H9 (cell line): ENCODE data around the gene ATE1. TPM values are rescaled to one million over a fixed set of nuclear protein-coding genes. Genes with fewer than 3 reads are reported as not detected.

Source experiments
- DNase-seq: peaks from one replicate; pipeline ENCODE4 v3.0.0-alpha.2; 2017
- H2AFZ ChIP-seq: one replicate; pipeline ENCODE4 v1.6.1; 2013; ENCODE audit warnings: mild to moderate bottlenecking, low read length, control low read depth, moderate library complexity
- H2AK5ac ChIP-seq: 2 replicates; pipeline ENCODE4 v1.6.1; 2013; ENCODE audit warnings: low read length, control low read depth, mixed read lengths; ENCODE audit not compliant: insufficient read length
- H2BK120ac ChIP-seq: one replicate; pipeline ENCODE4 v1.6.1; 2013; ENCODE audit warnings: low read depth, mild to moderate bottlenecking, low read length, control low read depth, inconsistent platforms; ENCODE audit not compliant: poor library complexity, severe bottlenecking
- H2BK12ac ChIP-seq: 2 replicates; pipeline ENCODE4 v1.6.1; 2013; ENCODE audit warnings: low read length, control low read depth, mixed read lengths, low read depth; ENCODE audit not compliant: insufficient read length
- H2BK15ac ChIP-seq: 2 replicates; pipeline ENCODE4 v1.6.1; 2013; ENCODE audit warnings: low read depth, low read length, control low read depth
- H2BK20ac ChIP-seq: one replicate; pipeline ENCODE4 v1.6.1; 2013; ENCODE audit warnings: low read depth, mild to moderate bottlenecking, low read length, control low read depth, inconsistent platforms; ENCODE audit not compliant: poor library complexity, severe bottlenecking
- H2BK5ac ChIP-seq: 2 replicates; pipeline ENCODE4 v1.6.1; 2013; ENCODE audit warnings: low read length, control low read depth, mixed read lengths; ENCODE audit not compliant: insufficient read length
- H3K14ac ChIP-seq: 2 replicates; pipeline ENCODE4 v1.6.1; 2013; ENCODE audit warnings: low read length, control low read depth; ENCODE audit not compliant: insufficient read depth
- H3K18ac ChIP-seq: 2 replicates; pipeline ENCODE4 v1.6.1; 2013; ENCODE audit warnings: low read depth, mild to moderate bottlenecking, mixed read lengths, low read length, control low read depth; ENCODE audit not compliant: insufficient read length
- H3K23ac ChIP-seq: 2 replicates; pipeline ENCODE4 v1.6.1; 2013; ENCODE audit warnings: low read length, control low read depth, mixed read lengths, low read depth; ENCODE audit not compliant: insufficient read length
- H3K23me2 ChIP-seq: 2 replicates; pipeline ENCODE4 v1.6.1; 2013; ENCODE audit warnings: low read depth, mild to moderate bottlenecking, mixed read lengths, low read length, control low read depth; ENCODE audit not compliant: insufficient read length, poor library complexity, severe bottlenecking
- H3K27ac ChIP-seq: 2 replicates; pipeline ENCODE4 v1.5.1; 2013; ENCODE audit warnings: low read length, control low read depth, mixed read lengths, low read depth; ENCODE audit not compliant: insufficient read length
- H3K27me3 ChIP-seq: 2 replicates; pipeline ENCODE4 v1.6.1; 2013; ENCODE audit warnings: low read length, control low read depth, inconsistent platforms; ENCODE audit not compliant: insufficient read depth
- H3K4ac ChIP-seq: 2 replicates; pipeline ENCODE4 v1.6.1; 2013; ENCODE audit warnings: low read depth, mild to moderate bottlenecking, control low read depth, inconsistent platforms, low read length, moderate library complexity
- H3K4me1 ChIP-seq: 2 replicates; pipeline ENCODE4 v1.6.1; 2013; ENCODE audit warnings: low read length, control low read depth, inconsistent platforms; ENCODE audit not compliant: insufficient read depth
- H3K4me2 ChIP-seq: 2 replicates; pipeline ENCODE4 v1.6.1; 2013; ENCODE audit warnings: low read length, control low read depth, mixed read lengths; ENCODE audit not compliant: insufficient read length, insufficient read depth
- H3K56ac ChIP-seq: 2 replicates; pipeline ENCODE4 v1.6.1; 2013; ENCODE audit warnings: low read depth, mild to moderate bottlenecking, mixed read lengths, low read length, control low read depth; ENCODE audit not compliant: insufficient read length
- H3K79me1 ChIP-seq: 2 replicates; pipeline ENCODE4 v1.6.1; 2013; ENCODE audit warnings: low read depth, mild to moderate bottlenecking, moderate library complexity, low read length, control low read depth, inconsistent platforms; ENCODE audit not compliant: insufficient read depth, poor library complexity, severe bottlenecking
- H3K79me2 ChIP-seq: 2 replicates; pipeline ENCODE4 v1.6.1; 2013; ENCODE audit warnings: low read length, control low read depth, inconsistent platforms; ENCODE audit not compliant: insufficient read depth
- H3K9ac ChIP-seq: 2 replicates; pipeline ENCODE4 v1.6.1; 2013; ENCODE audit warnings: low read length, control low read depth, mixed read lengths; ENCODE audit not compliant: insufficient read length; ENCODE audit errors: extremely low read depth
- H3K9me3 ChIP-seq: one replicate; pipeline ENCODE4 v1.6.1; 2013; ENCODE audit warnings: low read depth, low read length, inconsistent platforms; ENCODE audit not compliant: control insufficient read depth
- H3T11ph ChIP-seq: one replicate; pipeline ENCODE4 v1.6.1; 2013; ENCODE audit warnings: mild to moderate bottlenecking, low read length, control low read depth, inconsistent platforms
- H4K20me1 ChIP-seq: one replicate; pipeline ENCODE4 v1.6.1; 2013; ENCODE audit not compliant: control insufficient read depth, insufficient read length, insufficient read depth
- H4K5ac ChIP-seq: 2 replicates; pipeline ENCODE4 v1.6.1; 2013; ENCODE audit warnings: low read depth, mild to moderate bottlenecking, mixed read lengths, low read length, control low read depth; ENCODE audit not compliant: insufficient read length
- H4K8ac ChIP-seq: replicated peaks from 2 replicates; pipeline ENCODE4 v1.6.1; 2013; ENCODE audit warnings: low read length, control low read depth, mixed read lengths, low read depth; ENCODE audit not compliant: insufficient read length
- H4K91ac ChIP-seq: 2 replicates; pipeline ENCODE4 v1.6.1; 2013; ENCODE audit warnings: low read depth, mild to moderate bottlenecking, moderate library complexity, mixed read lengths, low read length, control low read depth; ENCODE audit not compliant: insufficient read length
- H3K27ac Mint-ChIP-seq, 3 experiments: 2 replicates in 2 of 3; 3 replicates in 1 of 3; pipeline ENCODE4 v1.8.0; 2020 to 2021; ENCODE audit warnings: mixed read lengths in 3 of 3, mild to moderate bottlenecking in 1 of 3, moderate library complexity in 1 of 3
- H3K27me3 Mint-ChIP-seq: 2 replicates; pipeline ENCODE4 v1.8.0; 2021; ENCODE audit warnings: low read depth, mild to moderate bottlenecking, moderate library complexity, mixed read lengths
- H3K36me3 Mint-ChIP-seq, 3 experiments: 2 replicates in 2 of 3; 3 replicates in 1 of 3; pipeline ENCODE4 v1.8.0; 2020 to 2021; ENCODE audit warnings: low read depth in 3 of 3, mixed read lengths in 3 of 3; ENCODE audit not compliant: insufficient read depth in 1 of 3
- H3K4me1 Mint-ChIP-seq, 2 experiments: 2 replicates each; pipeline ENCODE4 v1.8.0; 2020; ENCODE audit warnings: mixed read lengths in 2 of 2
- H3K4me3 Mint-ChIP-seq, 2 experiments: 2 replicates in 1 of 2; 3 replicates in 1 of 2; pipeline ENCODE4 v1.8.0; 2020 to 2021; ENCODE audit warnings: mild to moderate bottlenecking in 2 of 2, mixed read lengths in 2 of 2, moderate library complexity in 1 of 2
- H3K9me3 Mint-ChIP-seq, 2 experiments: 2 replicates in 1 of 2; 3 replicates in 1 of 2; pipeline ENCODE4 v1.8.0; 2020; ENCODE audit warnings: mild to moderate bottlenecking in 2 of 2, mixed read lengths in 2 of 2, moderate library complexity in 1 of 2
- CTCF ChIP-seq: fragments of 200-600 bp; sonication (generic); conservative IDR thresholded peaks from 3 replicates; pipeline ENCODE4 v1.8.0; 2021; ENCODE audit warnings: antibody characterized with exemption, mild to moderate bottlenecking
- WGBS: extraction: QIAGEN DNeasy Blood & Tissue Kit; methylation state at CpG from one replicate; pipeline ENCODE4 v1.1.7; 2013; ENCODE audit warnings: missing lambda C conversion rate, low lambda C conversion rate, mixed read lengths; ENCODE audit not compliant: insufficient read length; ENCODE audit errors: extremely low coverage; 5-methylcytosine and 5-hydroxymethylcytosine counted together
- total RNA-seq: library from RNA; stranded (reverse); gene quantifications from 2 replicates; pipeline ENCODE4 v1.2.1, GENCODE V29; 2021

The ATE1 gene
- total RNA-seq, 1 experiment from 2014 or later, result 29.0 TPM

GRCh38 chr10:121800146-121800545 is 127.7 kb downstream of the ATE1 start:
- TF ChIP-seq CTCF, result no peak
- H3K36me3 Mint-ChIP-seq, result peaks cover 0 to 4% (median 3%) of the 10 kb centered on the region in 3 experiments; a peak in 3 of 7 replicates
- no CpG with 5 or more reads among the region's 3 CpGs for WGBS

More at GRCh38 chr10:121800146-121800545, 127.7 kb downstream of the ATE1 start:
- Mint-ChIP-seq H3K27me3 (no peaks in the 10 kb centered on the region), H3K4me3 (no peak overlapping the region), H3K9me3 (no peaks in the 10 kb centered on the region), H3K27ac (no peak overlapping the region), H3K4me1 (0 out of 4 replicates have a peak, but pooled peaks cover 3% of the 10 kb centered on the region in 2 experiments)
- no peak overlapping the region for H3K27ac ChIP-seq
- H3K27me3 ChIP-seq, result no peaks in the 10 kb centered on the region
- no peak overlapping the region for H3K4ac ChIP-seq
- no peak overlapping the region for H2BK5ac ChIP-seq
- H2AFZ ChIP-seq, result no peak overlapping the region
- no peak overlapping the region for H3K9ac ChIP-seq
- no peak overlapping the region for H3K23ac ChIP-seq
- H3K56ac ChIP-seq, result no peak overlapping the region
- H2BK15ac ChIP-seq, result no peak overlapping the region
- no peaks in the 10 kb centered on the region for H3K79me2 ChIP-seq
- no peaks in the 10 kb centered on the region for H3K9me3 ChIP-seq
- no peaks in the 10 kb centered on the region for H3K79me1 ChIP-seq
- H2BK12ac ChIP-seq, result no peak overlapping the region
- H4K5ac ChIP-seq, result no peak overlapping the region
- H3K23me2 ChIP-seq, result no peaks in the 10 kb centered on the region
- no peak overlapping the region for H3K18ac ChIP-seq
- H4K91ac ChIP-seq, result no peak overlapping the region
- H3K4me2 ChIP-seq, result no peak overlapping the region
- no peak overlapping the region for H3K14ac ChIP-seq
- H4K8ac ChIP-seq, result no peak overlapping the region
- H2AK5ac ChIP-seq, result no peak overlapping the region
- H3K4me1 ChIP-seq, result peaks cover 3% of the 10 kb centered on the region; the same call in 1 of the 2 replicates
- H3T11ph ChIP-seq, result no peak overlapping the region
- no peak overlapping the region for H2BK20ac ChIP-seq
- H2BK120ac ChIP-seq, result no peak overlapping the region
- DNase-seq, result no peak
- no peaks in the 10 kb centered on the region for H4K20me1 ChIP-seq
